Epithelial cell of proximal tubule (primary cell): ENCODE data around the gene WDFY3. TPM values are rescaled to one million over a fixed set of nuclear protein-coding genes. Genes with fewer than 3 reads are reported as not detected.

Experiments
- DNase-seq: peaks from one replicate; pipeline ENCODE4 v3.0.0-alpha.2; 2011; ENCODE audit warnings: low read depth
- H3K4me3 ChIP-seq: 2 replicates; pipeline ENCODE4 v1.5.1; 2011; ENCODE audit warnings: low read depth, mild to moderate bottlenecking, low read length
- CTCF ChIP-seq: conservative IDR thresholded peaks from 2 replicates; pipeline ENCODE4 v1.5.1; 2012; ENCODE audit warnings: low read depth, mild to moderate bottlenecking, low read length
- total RNA-seq: library from RNA; depleted of rRNA; stranded (reverse); fragments of >200 nt; gene quantifications from 2 replicates; pipeline ENCODE4 v1.2.3, GENCODE V29; 2015

WDFY3 gene
- total RNA-seq, 1 donor from 2014 or later = 35.1 TPM

- DNase-seq = no peak
- H3K4me3 ChIP-seq = no peak overlapping the region
- no peak for TF ChIP-seq CTCF
Observed at GRCh38 chr4:84722720-84723119, 243.8 kb downstream of the WDFY3 start.

DNA sequence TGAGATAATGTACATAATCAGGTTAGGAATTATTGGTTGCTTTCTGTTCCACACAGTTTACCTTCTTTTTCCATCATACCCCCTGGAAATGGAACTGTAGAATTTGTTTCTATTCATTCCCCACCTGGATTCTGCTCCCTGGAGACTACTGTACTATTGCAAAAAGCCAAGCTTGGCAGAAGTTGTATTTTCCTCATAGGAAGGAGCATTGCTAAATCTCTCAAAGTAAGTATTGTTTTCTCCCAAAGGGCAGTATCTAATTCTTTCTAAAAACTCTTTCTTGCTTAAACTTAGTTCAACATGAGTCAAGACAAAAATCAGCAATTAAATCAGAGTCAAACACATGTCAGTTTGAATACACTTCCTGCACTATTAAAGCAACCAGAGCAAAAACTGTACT is 247.4 kb downstream of the WDFY3 start:
- no peak for DNase-seq
- no peak overlapping the region for H3K4me3 ChIP-seq
- TF ChIP-seq CTCF = no peak

GRCh38 chr4:84718699-84719098 is 247.8 kb downstream of the WDFY3 start:
- no peak for TF ChIP-seq CTCF
- H3K4me3 ChIP-seq = no peak overlapping the region
- no peak for DNase-seq

- no peak overlapping the region for H3K4me3 ChIP-seq
- DNase-seq = no peak
- no peak for TF ChIP-seq CTCF
Observed at GRCh38 chr4:84710548-84710947, 255.9 kb downstream of the WDFY3 start.

- DNase-seq = no peak
- no peak overlapping the region for H3K4me3 ChIP-seq
- no peak for TF ChIP-seq CTCF
Observed at GRCh38 chr4:84708406-84709135, 257.9 kb downstream of the WDFY3 start.

GRCh38 chr4:84706286-84706685 is 260.2 kb downstream of the WDFY3 start:
- H3K4me3 ChIP-seq = no peak overlapping the region
- no peak for TF ChIP-seq CTCF

More at GRCh38 chr4:84706286-84706685, 260.2 kb downstream of the WDFY3 start:
- DNase-seq = no peak
